ENCODE data around the gene PKD1L1. TPM values are rescaled to one million over a fixed set of nuclear protein-coding genes. Genes with fewer than 3 reads are reported as not detected.

The PKD1L1 gene
- polyA plus RNA-seq, 2 of the 4 experiments (the other 2 are of a cell fraction), result 0.21 TPM

GRCh38 chr7:47965456-47965855 is 17.2 kb upstream of the PKD1L1 start:
- H3K27ac ChIP-seq, result no peak overlapping the region
- ATAC-seq (no peak), FAIRE-seq (no peak), DNase-seq (ENCODE audit: low read depth in 1 of 2, low spot score in 1 of 2) (no peak)
- no peaks in the 10 kb centered on the region for H3K4me1 ChIP-seq
- H3K4me3 ChIP-seq, result no peak overlapping the region
- no peaks in the 10 kb centered on the region for H3K9me3 ChIP-seq
- no peak overlapping the region for H3K4me2 ChIP-seq
- POLR2A ChIA-PET, result no interaction called here
- TF ChIP-seq EP300 (IDR thresholded peaks at IDR 0.05) (no peak), CBX2 (IDR thresholded peaks at IDR 0.05; ENCODE audit: borderline replicate concordance, low read depth) (no peak), JUNB (IDR thresholded peaks at IDR 0.05) (no peak), HOXA7 (CRISPR knock-in tag; IDR thresholded peaks at IDR 0.05) (no peak), ZC3H11A (IDR thresholded peaks at IDR 0.05) (no peak), RFX5 (IDR thresholded peaks at IDR 0.05) (no peak), POLR2A (IDR thresholded peaks at IDR 0.05; ENCODE audit: low read length) (no peak), HMGXB4 (CRISPR knock-in tag; IDR thresholded peaks at IDR 0.05; ENCODE audit: borderline replicate concordance) (no peak), ZSCAN20 (CRISPR knock-in tag; IDR thresholded peaks at IDR 0.05) (no peak), EHMT2 (IDR thresholded peaks at IDR 0.05; ENCODE audit: low read depth) (no peak), CEBPB (IDR thresholded peaks at IDR 0.05) (no peak), MAX (IDR thresholded peaks at IDR 0.05) (no peak), TP53 (CRISPR knock-in tag; IDR thresholded peaks at IDR 0.05) (no peak), CHD2 (IDR thresholded peaks at IDR 0.05; ENCODE audit: low read length, partially characterized antibody) (no peak), NPAS2 (CRISPR knock-in tag; IDR thresholded peaks at IDR 0.05; ENCODE audit: borderline replicate concordance) (no peak), E2F6 (IDR thresholded peaks at IDR 0.05; ENCODE audit: borderline replicate concordance, low read depth) (no peak), RARB (CRISPR knock-in tag; IDR thresholded peaks at IDR 0.05) (no peak), MYC (IDR thresholded peaks at IDR 0.05; ENCODE audit: borderline replicate concordance, low read length) (no peak), BHLHE40 (IDR thresholded peaks at IDR 0.05; ENCODE audit: low read depth, low read length) (no peak)
- CTCF ChIA-PET, result interaction anchor here (1.4 to 6.8 kb wide), 4 partner anchors 10 to 699 kb away, joined by 3 to 42 read pairs (median 21); no protein-coding TSS in a partner anchor
- WGBS (ENCODE audit: missing lambda C conversion rate), result 98% methylated on average over 4 of the region's 5 CpGs

GRCh38 chr7:47962262-47962661 is 14.0 kb upstream of the PKD1L1 start:
- Histone ChIP-seq H3K4me3 (no peak overlapping the region), H3K4me1 (no peaks in the 10 kb centered on the region), H3K27ac (no peak overlapping the region), H3K4me2 (no peak overlapping the region), H3K9me3 (no peaks in the 10 kb centered on the region)
- ChIA-PET CTCF (interaction anchor here (0.7 to 6.8 kb wide), 3 partner anchors 17 to 193 kb away, joined by 3 to 42 read pairs (median 13); no protein-coding TSS in a partner anchor), POLR2A (no interaction called here)
- no peak for FAIRE-seq
- ATAC-seq, result no peak
- 92% methylated on average over 3 of the region's 3 CpGs for WGBS (ENCODE audit: missing lambda C conversion rate)
- no peak for TF ChIP-seq HES2 (IDR thresholded peaks at IDR 0.05)
- no peak for TF ChIP-seq FOXS1 (CRISPR knock-in tag; IDR thresholded peaks at IDR 0.05)
- TF ChIP-seq ZC3H11A (IDR thresholded peaks at IDR 0.05), result no peak
- TF ChIP-seq CBX2 (IDR thresholded peaks at IDR 0.05; ENCODE audit: borderline replicate concordance, low read depth), result no peak
- TF ChIP-seq RNF2 (IDR thresholded peaks at IDR 0.05; ENCODE audit: borderline replicate concordance, low read depth), result no peak
- TF ChIP-seq ATOH8 (CRISPR knock-in tag; IDR thresholded peaks at IDR 0.05; ENCODE audit: low read depth), result no peak
- no peak for TF ChIP-seq RFX5 (IDR thresholded peaks at IDR 0.05)
- TF ChIP-seq MAZ (IDR thresholded peaks at IDR 0.05; ENCODE audit: borderline replicate concordance, low read depth, low read length), result no peak
- no peak for TF ChIP-seq BCL3 (IDR thresholded peaks at IDR 0.05)
- DNase-seq (ENCODE audit: low read depth in 1 of 2, low spot score in 1 of 2), result no peak
